HG02623 (cell line): ENCODE measurements around the gene LYPD3.

Source experiments
- ATAC-seq: cut with Tn5 transposase; IDR thresholded peaks from one replicate; pipeline ENCODE4 v1.9.1; 2021; ENCODE audit warnings: moderate library complexity; ENCODE audit not compliant: unreplicated experiment

Gene LYPD3

GRCh38 chr19:43435775-43436174 lies 29.6 kb downstream of the LYPD3 start:
- ATAC-seq: no peak

GRCh38 chr19:43433689-43434088 lies 31.7 kb downstream of the LYPD3 start:
- no peak for ATAC-seq

- ATAC-seq: no peak
These were observed 32.1 kb downstream of the LYPD3 start for GRCh38 chr19:43433358-43433673.

DNA sequence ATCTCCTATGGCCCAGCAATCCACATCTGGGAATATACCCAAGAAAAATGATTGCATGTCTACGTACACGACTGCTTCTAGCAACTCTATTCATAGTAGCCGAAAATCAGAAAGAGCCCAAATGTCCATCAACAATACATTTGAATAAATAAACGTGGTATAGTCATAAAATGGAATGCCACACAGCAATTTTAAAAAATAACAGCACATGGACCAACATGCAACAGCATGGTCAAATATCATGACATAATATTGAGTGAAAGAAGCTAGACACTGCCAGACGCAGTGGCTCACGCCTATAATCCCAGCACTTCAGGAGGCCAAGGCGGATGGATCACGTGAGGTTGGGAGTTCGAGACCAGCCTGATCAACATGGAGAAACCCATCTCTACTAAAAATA lies 34.4 kb downstream of the LYPD3 start:
- no peak for ATAC-seq

DNA sequence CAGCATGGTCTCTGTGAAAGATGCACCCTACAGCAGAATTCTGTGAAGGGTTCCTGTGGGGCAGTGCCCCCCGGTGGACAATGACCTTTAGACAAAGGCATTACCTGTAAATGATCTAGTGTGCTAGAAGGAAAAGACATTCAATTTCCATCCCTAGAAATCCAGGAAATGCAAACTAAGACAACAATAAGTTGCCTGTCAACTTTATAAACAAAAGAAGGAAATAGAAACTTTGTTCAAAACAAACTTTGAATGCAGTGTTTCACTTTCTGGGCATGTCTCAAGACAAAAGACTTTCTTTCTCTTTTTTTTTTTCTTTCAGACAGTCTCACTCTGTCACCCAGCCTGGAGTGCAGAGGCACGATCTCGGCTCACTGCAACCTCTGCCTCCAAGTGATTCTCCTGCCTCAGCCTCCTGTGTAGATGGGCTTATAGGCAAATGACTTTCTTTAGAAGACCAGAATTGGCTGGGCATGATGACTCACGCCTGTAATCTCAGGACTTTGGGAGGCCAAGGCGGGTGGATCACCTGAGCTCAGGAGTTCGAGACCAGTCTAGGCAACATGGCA lies 35.2 kb downstream of the LYPD3 start:
- ATAC-seq: no peak

GRCh38 chr19:43429395-43429794 lies 36.0 kb downstream of the LYPD3 start:
- no peak for ATAC-seq

DNA sequence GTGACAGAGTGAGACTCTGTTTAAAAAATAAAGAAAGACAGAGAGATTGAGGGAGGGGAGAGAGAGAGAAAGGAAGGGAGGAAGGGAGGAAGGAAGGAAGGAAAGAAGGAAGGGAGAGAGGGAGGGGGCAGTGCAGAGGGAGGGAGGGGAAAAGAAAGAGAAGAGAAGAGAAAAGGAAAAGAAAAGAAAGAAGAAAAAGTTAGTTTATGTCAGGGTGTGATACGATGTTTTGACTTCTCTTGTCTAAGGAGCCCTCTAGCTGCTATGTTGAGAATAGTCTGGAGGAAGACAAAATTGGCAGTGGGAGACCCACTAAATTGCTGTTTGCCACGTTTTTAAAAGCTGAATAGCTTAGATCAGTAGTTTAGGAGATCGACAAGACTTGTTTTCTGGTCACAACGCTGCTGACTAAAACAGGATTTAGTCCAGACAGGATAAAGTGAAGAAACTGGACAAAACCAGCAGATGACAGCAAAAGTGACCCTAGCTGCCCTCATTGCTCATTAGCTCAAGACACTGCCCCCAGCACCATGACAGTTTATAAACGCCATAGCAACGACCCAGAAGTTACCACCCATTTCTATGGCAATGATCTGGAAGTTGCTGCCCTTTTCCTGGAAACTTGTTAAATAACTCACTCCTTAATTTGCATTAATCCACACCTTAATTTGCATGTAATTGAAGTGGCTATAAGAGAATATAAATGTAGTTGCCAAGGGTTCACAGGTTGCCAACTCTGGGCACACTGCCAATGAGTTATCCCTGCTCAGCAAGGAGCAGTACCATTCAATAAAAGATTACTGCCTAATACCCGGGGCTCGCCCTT lies 39.6 kb downstream of the LYPD3 start:
- no peak for ATAC-seq

DNA sequence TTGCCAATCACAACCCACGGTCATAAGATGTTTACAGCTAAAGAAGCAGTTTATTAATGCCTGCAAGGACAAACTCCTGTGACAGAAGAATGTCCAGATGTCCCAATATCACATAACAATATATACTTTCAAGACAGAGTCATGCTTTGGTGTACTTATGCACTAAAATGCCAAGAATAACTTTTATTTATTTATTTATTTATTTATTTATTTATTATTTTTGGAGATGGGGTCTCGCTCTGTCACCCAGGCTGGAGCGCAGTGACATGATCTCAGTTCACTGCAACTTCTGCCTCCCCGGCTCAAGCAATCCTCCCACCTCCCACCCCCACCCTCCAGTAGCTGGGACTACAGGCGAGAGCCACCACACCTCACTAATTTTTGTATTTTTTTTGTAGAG lies 41.6 kb downstream of the LYPD3 start:
- ATAC-seq: no peak

- no peak for ATAC-seq
These were observed 42.7 kb downstream of the LYPD3 start for GRCh38 chr19:43422689-43423066.

DNA sequence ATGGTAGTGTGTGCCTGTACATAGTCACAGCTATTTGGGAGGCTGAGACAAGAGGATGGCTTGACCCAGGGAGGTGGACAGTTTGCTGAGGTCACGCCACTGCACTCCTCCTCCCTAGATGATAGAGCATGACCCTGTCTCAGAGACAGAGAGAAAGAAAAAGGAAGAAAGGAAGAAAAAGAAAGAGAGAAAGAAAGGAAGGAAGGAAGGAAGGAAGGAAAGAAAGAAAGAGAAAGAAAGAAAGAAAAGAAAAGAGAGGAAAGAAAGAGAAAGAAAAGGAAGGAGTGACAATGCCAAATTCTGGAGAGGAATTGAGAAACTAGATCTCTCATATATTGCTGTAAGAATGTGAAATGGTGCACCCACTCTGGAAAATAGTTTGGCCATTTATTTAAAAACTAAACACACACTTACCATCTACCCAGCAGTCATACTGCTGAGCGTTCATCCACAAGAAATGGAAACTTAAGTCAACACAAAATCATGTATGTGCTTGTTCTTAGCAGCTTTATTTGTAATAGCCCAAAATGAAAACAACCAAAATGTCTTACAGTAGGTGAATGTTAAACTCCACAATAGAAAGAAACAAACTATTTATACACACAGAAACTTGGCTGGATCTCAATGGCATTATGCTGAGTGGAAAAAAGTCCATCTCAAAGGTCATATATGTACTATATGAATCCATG lies 43.3 kb downstream of the LYPD3 start:
- ATAC-seq: no peak

- ATAC-seq: no peak
These were observed 44.5 kb downstream of the LYPD3 start for GRCh38 chr19:43420954-43421353.

- no peak for ATAC-seq
These were observed 48.3 kb downstream of the LYPD3 start for GRCh38 chr19:43416951-43417623.

DNA sequence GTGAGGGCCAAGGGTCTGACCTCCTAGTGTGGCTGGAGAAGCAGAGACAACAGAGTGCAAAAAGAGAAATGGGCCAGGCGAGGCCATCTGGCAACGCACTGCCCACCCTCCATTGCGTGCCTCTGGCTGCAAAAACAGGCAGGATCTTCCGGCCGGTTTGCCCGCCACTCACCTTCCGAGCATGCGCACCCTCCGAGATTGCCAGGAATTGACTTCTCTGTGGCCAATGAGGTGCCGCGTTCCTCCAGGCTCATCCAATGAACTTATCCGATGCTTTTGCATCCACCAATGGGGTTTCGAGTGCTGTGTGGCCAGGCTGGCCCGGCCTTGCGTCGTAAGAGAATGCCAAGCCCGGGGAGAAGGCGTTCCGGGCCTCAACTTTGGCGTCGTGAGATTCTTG lies 50.9 kb downstream of the LYPD3 start, which contains the start of gene TEX101:
TEX101 (plus strand) TSS at position 337 of the 400 bp plus-strand sequence. CDS start 1,030 bp downstream, outside the sequence.
- no peak for ATAC-seq

- ATAC-seq: no peak
These were observed 53.0 kb downstream of the LYPD3 start for GRCh38 chr19:43412441-43412840.
